Left renal cortex interstitium (tissue), 4 donors: ENCODE results near the gene CASP8. TPM values are rescaled to one million over a fixed set of nuclear protein-coding genes. Genes with fewer than 3 reads are reported as not detected.

Experiments used
- DNase-seq, 4 donors: peaks; one replicate each; pipeline ENCODE4 v3.0.0-alpha.2; 2013; ENCODE audit warnings: low read depth in 4 of 4, low spot score in 2 of 4, missing footprints in 1 of 4
- polyA plus RNA-seq, 4 donors: library from polyadenylated mRNA; unstranded; fragments of 120-200 nt; gene quantifications; one replicate each; pipeline ENCODE4 v1.2.1, GENCODE V29; 2013; ENCODE audit not compliant: insufficient read length in 4 of 4

Gene CASP8
- polyA plus RNA-seq: 10 to 100 TPM; 11.2 to 21.0 (median 12.6) TPM

DNA sequence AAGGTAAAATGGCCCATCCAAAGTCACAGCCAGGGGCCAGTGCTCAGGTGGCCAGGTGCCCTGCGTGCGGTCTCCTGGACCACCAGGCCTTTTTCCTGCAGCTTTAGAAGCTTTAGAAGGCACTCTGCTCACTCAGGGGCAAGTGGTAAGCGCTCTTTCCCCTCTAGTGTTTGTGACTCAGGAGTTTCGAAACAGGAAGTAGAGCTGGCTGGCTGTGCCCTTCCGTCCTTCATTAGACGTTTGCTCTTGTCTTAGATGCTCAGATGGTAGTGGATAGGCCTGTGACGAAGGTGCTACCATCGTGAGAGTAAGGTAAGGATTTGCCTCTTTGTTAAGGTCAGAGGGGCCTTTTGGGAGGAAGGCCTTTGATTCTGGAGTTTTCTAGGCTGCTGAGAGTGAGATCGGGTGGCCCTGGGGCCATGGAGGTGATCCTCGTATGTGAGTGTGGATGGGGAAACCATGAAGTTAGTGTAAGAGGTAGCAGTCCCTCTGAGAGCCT lies at the start of gene CASP8:
Gene CASP8, plus strand, starts transcription at position 235 of the 499 bp plus-strand sequence. CDS start 5,951 bp downstream, outside the sequence.
- DNase-seq: no peak

DNA sequence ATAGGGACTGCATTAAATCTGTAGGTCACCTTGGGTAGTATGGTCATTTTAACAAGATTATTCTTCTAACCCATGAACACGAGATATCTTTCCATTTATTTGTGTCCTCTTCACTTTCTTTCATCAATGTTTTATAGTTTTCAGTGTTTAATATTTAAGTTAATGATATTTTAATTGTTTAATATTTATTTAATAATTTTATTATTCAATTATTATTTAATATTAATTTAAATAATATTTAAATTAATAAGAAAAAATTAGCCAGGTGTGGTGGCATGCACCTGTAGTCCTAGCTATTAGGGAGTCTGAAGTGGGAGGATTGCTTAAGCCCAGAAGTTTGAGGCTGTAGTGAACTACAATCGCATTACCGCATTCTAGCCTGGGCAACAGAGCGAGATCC lies 44.4 kb upstream of the CASP8 start:
- DNase-seq: no peak

DNA sequence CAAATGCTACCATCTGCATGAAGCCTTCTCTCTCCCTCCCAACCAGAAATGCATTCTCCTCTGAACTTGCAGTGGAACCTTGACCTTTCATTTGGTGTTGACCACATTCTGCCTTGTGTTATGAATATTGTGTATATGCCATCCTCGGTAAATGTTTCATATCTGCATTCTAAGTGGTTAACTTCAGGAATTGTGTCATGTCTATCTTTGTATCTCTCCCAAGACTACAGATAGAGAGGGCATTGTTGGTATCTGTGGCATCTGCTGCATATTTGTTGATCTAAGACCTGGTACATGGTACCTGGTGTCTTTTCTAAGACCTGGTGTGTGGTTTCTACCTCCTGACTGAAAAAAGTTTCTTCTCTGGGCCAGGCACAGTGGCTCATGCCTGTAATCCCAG lies 43.4 kb upstream of the CASP8 start:
- no peak for DNase-seq

DNA sequence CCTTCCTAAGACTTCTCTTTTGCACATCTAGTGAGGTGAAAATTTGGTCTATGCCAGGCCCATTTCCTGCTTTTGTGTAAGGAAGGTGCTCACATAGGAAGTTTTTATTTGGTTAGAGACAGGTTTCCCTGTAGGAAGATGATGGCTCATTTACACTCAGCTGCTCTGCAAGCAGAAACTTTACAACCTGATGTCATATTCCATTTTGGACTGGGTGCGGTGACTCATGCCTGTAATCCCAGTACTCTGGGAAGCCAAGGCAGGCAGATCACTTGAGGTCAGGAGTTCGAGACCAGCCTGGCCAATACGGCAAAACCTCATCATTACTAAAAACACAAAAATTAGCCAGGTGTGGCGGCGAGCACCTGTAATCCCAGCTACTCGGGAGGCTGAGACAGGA lies 41.6 kb upstream of the CASP8 start:
- no peak for DNase-seq

DNA sequence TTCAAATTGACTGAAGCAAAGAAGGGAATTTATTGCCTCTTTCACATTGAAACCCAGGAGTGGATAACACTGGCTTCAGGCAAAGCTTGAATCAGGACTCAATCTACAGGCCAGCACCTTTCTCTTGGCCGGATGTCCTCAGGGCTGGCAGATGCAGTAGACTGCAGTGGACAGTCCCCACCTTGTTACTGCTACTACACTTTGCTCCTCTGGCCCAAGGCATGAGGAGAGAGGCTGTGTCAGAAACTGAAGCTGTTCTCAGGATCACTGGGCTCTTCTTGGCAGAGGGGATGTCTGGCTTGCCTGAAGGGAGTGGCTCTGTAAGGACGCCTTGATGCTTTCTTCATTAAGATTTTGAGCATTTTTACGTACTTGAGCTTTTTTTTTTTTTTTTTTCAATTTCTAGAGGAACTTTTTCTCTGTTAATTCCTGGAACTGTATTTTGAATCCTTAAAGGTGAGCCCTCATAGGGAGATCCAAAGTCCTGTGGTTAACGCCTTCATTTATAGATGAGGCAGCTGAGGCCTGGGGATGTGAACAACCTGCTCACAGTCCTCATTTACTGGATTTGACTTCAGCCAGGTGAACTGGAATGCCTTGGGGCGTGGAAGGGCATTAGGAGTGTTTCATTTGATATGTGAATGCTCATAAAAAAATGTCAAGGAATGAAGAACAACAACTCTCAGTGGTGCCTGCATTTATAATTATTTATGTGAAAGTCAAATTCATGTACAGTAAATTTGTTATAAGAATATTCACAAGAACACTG lies 40.8 kb upstream of the CASP8 start:
- no peak for DNase-seq

DNA sequence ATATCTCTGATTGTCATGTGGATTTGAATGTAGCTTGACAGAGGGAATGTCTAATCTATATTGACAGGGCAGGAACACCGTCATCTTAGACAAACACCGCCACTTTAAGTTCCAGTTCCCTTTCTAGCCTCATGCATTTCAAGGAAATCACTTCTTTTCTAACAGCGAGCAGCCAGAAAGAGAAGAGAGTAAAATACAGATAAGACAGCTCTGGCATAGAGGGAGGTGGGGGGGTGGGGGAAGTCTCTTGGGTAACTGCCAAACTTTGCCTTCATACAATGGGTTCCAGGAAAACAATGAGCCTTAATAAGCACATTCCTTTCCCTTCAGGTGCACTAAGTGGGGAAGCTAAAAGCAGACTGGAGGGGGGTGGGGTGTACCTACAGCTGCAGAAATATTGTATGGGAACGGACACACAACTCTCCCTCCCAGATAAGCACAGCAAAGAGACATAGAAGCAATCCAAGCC lies 40.2 kb upstream of the CASP8 start:
- no peak for DNase-seq

DNA sequence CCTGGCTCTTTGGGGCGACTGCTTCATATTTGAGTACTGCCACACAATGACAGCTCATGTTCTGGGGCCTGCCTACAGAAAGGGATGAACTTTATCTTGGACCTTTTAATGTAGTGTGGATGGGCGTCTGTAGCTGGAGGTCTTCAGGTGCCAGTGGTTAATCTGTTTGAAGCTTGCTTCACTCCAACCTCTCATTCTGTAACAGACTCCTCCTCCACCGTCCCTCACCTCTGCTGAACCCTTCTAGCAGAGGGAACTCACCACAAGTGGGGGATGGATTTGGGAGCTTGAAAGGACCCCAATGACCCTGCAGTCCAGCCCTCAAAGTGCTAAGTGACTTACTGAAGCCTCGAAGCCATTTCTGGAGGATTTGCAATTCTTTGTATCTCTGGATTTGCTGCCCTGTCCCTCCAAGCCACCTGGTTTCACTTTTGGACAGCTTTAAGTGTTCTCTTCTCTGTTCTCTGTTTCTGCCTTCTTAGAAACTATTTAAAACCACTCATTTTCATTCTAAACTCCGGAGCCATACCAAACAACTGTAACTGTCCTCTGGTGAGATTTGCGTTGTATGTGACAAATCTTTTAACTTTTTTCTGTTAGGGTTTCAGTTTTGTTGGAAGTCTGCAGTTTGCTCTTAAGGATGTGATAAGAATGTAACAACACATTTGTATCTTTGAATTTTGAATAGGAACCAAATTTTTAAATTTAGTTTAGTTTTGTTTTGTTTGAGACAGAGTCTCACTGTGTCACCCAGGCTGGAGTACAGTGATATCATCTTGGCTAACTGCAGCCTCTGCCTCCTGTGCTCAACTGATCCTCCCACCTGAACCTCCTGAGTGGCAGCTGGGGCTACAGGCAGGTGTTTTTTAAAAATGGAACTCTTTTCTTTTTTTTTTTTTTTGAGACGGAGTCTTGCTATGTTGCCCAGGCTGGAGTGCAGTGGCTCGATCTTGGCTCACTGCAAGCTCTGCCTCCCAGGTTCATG lies 37.0 kb upstream of the CASP8 start:
- no peak for DNase-seq

DNA sequence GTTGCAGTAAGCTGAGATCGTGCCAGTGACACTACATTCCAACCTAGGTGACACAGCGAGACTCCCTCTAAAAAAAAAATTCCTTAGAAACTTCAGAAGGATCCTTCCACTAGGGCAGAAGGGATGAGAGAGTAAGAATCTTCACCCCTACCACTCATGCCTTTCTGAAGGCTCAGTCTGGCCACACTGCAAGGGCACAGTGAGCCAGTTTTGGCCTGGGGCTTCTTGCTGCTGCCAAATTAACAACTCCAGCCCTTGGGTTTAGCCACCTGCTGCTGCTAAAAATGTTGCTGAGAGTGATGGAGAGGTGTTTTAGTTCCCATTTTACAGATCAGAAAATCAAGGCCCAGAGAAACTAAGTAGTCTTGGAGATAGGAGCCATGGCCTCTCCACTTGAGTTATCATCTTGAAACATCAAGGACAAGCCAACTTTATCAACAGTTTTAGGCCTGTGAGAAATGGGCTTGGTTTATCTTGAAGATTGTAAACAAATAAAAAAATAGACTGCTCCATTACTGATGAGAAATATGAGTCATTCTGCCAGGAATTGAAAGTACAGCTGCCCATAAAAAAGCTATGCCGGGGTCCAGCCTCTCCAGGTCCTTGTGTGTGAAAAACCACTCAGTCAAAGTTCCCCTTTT lies 31.9 kb upstream of the CASP8 start:
- DNase-seq: no peak

DNA sequence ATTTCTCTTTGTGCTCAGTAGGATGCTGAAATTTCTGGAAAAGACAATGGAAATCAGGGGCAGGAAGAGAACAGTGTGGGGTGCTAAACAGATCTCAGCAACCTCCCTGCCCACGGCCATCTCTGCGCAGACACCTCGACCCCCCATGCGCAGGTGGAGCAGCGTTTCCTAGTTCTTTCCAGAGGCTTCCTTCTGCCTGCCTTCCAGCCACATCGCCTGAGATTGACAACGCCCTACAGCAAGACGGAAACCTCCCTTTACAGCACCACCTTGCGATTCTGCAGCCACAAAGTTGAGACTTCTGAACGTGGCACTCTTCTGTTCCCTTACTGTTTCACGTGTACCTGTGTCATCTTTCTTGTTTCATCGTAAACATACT lies 31.4 kb upstream of the CASP8 start:
- no peak for DNase-seq

DNA sequence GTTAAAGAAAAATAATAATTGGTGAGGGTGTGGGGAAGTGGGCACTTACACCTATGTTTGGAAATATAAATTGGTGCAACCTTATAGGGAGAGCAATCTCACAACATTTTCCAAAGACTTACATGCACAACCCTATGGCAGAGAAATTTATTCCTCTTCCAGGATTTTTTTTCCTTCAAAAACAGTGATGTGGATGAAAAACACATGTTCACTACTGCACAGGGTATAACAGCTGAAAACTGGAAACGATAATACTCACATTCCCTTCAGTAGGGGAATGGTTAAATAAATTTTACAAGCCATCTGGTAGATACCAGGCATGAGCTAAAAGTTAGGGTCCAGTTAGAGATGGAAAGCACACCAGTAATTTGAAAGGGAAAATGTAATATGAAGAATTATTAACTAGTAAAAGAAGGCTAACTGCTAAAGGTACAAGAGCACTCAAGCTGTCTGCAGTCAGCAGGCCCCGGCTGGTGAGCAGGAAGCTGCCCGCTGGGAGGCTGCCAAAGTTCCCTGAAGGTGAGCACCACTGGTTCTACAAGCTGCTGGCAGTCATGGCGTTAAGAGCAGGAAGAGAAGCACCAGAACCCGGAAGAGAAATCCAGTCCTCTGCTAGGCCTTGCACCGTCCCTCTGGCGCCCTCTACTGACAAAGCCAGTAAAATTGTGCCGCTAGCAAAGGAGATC lies 28.4 kb upstream of the CASP8 start:
- DNase-seq: peak; percentile 64 to 86 (median 70)

DNA sequence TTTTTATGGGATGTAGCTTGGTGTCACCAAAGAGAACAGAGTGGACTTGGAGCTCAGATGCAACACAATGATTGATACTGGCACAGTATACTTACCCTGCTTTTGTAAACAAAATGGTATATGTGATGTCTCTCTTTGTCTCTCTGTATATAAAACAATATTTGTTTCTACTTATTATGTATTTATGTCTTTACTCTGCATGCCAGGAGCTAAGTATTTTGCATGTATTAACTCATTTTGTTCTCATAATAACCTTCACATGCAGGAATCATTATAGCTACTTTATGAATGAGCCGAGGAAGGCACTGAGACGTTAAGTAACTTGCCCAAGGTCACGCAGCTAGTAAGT lies 27.9 kb upstream of the CASP8 start:
- no peak for DNase-seq

DNA sequence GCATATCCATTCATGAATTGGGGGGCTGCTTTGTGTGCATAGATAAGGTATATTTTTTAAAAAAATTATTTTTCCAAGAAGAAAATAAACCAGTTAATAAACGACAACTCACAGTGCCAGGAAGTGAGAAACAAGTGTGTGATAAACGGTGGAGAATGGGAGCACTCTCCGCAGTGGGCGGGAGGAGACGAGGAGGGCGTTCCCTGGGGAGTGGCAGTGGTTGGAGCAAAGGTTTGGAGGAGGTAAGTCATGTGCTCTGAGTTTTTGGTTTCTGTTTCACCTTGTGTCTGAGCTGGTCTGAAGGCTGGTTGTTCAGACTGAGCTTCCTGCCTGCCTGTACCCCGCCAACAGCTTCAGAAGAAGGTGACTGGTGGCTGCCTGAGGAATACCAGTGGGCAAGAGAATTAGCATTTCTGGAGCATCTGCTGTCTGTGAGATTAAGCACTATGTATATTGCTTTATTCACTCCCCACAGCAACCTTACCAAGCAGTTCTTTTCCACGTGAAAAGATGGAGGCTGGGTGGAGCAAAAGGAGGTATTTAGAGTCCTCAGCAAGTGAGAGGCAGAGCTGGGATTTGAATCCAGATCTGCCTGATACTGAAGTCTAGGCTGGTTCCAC lies 27.0 kb upstream of the CASP8 start:
- no peak for DNase-seq

DNA sequence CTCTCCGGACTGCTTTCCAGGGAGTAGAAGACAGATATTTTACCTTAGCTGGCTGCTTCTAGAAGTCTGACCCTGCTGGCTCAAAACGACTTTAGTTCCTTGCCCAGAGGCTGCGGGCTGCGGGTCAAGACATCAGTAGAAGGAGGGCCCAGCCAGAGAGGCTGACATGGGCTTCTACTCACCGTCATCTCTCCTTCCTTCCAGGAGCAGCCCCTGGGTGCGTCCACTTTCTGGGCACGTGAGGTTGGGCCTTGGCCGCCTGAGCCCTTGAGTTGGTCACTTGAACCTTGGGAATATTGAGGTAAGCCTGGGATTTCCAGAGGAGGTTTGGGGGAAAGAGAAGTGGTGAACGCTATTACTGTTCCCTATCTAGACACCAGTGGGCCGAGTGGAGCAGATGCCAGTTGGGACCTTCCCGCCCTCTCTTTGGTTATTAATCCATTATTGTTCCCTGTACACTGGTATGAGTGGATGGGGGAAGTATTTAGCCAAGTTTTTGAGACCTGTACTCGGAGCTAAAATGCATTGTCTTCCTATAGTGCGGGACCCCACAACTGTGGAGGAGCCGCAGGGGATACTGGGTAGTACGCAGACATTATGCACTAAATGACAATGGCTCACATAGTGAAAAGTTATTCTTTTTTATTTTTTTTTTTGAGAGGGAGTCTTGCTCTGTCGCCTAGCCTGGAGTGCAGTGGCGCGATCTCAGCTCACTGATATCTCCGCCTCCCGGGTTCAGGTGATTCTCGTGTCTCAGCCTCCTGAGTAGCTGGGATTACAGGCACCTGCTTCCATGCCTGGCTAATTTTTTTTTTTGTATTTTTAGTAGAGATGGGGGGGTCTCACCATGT lies 26.3 kb upstream of the CASP8 start:
- no peak for DNase-seq

DNA sequence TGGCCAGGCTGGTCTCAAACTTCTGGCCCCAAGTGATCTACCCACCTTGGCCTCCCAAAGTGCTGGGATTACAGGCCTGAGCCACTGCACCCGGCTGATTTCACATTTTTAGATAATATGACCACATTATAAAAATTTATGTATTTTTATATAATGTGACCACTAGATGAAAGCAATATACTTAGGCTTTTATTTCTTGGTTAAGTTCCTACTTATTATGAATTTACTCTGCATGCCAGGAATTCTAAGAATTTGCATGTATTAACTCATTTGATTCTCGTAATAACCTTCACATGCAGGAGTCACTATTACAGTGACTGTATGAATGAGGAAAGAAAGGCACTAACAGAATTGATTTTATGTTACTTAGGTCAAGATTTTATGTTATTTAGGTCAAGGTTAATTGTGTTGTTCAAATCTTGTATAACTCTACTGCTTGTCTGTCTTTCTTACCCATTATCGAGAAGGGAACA lies 25.6 kb upstream of the CASP8 start:
- no peak for DNase-seq

DNA sequence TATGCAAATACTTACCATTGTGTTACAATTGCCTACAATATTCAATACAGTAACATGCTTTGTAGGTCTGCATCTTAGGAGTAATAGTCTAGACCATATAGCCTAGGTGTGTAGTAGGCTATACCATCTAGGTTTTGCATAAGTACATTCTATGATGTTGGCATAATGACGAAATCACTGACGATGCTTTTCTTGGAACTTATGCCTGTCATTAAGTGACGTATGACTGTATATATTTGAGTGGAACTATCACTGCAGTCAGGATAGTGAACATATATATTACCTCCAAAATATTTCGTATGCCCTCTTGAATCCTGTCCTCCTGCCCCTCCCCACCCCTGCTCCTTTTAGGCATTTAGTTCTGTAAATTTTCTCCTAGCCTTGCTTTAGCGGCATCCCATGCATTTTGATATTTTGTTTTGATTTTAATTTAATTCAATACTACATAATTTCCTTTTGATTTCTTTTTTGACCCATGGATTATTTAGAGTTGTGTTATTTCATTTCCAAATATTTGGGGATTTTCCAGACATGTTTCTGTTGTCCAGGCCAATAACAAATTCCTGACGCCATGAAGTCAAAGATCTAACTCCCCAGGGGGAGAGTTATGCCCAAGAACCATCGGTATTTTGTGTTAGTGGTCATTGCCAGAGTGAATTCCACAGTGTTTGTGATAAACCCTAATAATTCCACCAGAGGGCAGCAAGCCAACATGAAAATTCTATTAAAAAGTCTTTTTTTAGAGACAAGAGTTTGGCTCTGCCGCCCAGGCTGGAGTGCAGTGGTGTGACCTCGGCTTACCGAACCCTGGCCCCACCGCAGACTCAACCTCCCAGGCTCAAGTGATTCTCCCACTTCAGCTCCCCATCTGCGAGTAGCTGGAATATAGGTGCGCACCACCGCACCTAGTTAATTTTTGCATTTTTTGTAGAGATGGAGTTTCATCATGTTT lies 24.2 kb upstream of the CASP8 start:
- DNase-seq: peak in 3 of 4 donors; percentile 41 to 63 (median 55)

DNA sequence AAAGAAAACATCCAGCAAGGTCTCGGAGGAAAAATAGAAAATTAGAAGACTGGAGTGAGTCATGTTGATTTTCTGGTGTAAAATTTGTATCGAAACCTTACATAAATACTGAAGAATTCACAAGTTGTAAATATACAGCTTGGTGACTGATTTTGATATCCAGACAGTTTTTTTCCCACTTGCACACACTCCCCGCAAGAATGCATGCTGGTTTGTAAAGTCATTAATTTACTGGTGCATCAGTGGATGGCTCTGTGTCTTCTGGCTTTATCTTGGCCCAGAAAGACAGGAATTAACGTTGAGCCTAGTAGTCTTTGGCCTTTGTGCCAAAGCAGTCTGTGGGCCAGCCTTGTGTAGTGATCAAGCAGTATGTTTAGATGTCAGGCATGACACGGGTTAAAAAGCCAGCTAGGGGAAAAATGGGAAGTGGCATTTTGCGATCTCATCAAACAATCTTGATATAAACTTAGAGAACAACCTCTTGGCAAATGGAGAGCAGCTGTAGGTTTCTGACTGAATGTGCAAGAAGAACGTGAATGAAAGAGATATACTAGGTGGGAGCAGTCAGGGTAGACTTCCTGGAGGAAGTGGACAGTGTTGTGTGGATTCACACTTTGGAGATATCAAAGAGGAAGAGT lies 22.7 kb upstream of the CASP8 start:
- no peak for DNase-seq
